Measurements from ENCODE around the gene NIN. TPM values are rescaled to one million over a fixed set of nuclear protein-coding genes. Genes with fewer than 3 reads are reported as not detected.

Gene NIN
- total RNA-seq, 1 donor, result 40.2 TPM

GRCh38 chr14:50871914-50872732 is 41.2 kb upstream of the NIN start, which contains the start of gene ABHD12B:
TSS of gene ABHD12B (plus strand) at chr14:50872053. CDS start at chr14:50872175, 122 bp downstream.
- H4K20me1 ChIP-seq (ENCODE audit: insufficient read depth, low read length), result no peaks in the 10 kb centered on the region
- H3K4me2 ChIP-seq (ENCODE audit: insufficient read depth, low read length), result peak within 1 kb of the TSS; percentile 57
- peak within 1 kb of the TSS; percentile 50 for H3K4me3 ChIP-seq (ENCODE audit: insufficient read depth, low read length)
- no peaks in the 10 kb centered on the region for H3K79me2 ChIP-seq (ENCODE audit: insufficient read depth, low read length)
- H2AFZ ChIP-seq (ENCODE audit: low read length), result peak within 1 kb of the TSS; percentile 12
- no peak for TF ChIP-seq CTCF (IDR thresholded peaks at IDR 0.05; ENCODE audit: extremely low read depth, low read depth, low read length)
- peaks cover 60% of the 10 kb centered on the region for H3K27me3 ChIP-seq (ENCODE audit: insufficient read depth, low read length)
- H3K36me3 ChIP-seq (ENCODE audit: insufficient read depth, low read length), result no peaks in the 10 kb centered on the region
- no peaks in the 10 kb centered on the region for H3K9me3 ChIP-seq (ENCODE audit: low read depth, low read length)
- no peak within 1 kb of the TSS for H3K27ac ChIP-seq (ENCODE audit: low read depth, low read length)
- DNase-seq (ENCODE audit: insufficient read length, low spot score, missing footprints), result peak; percentile 86
- H3K4me1 ChIP-seq (ENCODE audit: insufficient read depth, low read length), result peaks cover 5% of the 10 kb centered on the region

DNA sequence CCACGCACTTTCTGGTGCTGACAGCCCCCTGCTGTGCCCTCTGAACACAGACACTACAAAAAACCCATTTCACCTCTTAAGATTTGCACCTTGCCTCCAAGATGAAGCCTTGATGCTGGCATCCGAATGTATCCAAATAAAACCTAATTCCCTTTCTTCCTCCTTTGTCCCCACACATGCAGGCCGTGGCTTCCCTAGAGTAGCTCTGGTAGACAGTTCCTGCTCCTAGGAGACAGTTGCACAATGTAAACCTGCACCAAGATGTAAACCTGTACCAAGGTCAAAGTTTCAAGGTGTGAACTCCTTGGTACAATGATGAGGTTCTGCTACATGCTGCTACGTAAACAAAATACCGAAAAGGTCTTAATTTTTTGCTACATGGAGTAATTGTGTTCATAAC is 40.3 kb upstream of the NIN start:
- no peaks in the 10 kb centered on the region for H3K79me2 ChIP-seq (ENCODE audit: insufficient read depth, low read length)
- TF ChIP-seq CTCF (IDR thresholded peaks at IDR 0.05; ENCODE audit: extremely low read depth, low read depth, low read length), result no peak
- H3K4me1 ChIP-seq (ENCODE audit: insufficient read depth, low read length), result peaks cover 5% of the 10 kb centered on the region
- H3K9me3 ChIP-seq (ENCODE audit: low read depth, low read length), result no peaks in the 10 kb centered on the region
- DNase-seq (ENCODE audit: insufficient read length, low spot score, missing footprints), result no peak
- H2AFZ ChIP-seq (ENCODE audit: low read length), result no peak overlapping the region
- H3K27ac ChIP-seq (ENCODE audit: low read depth, low read length), result no peak overlapping the region
- no peak overlapping the region for H3K4me3 ChIP-seq (ENCODE audit: insufficient read depth, low read length)
- no peak overlapping the region for H3K4me2 ChIP-seq (ENCODE audit: insufficient read depth, low read length)
- H4K20me1 ChIP-seq (ENCODE audit: insufficient read depth, low read length), result no peaks in the 10 kb centered on the region
- H3K36me3 ChIP-seq (ENCODE audit: insufficient read depth, low read length), result no peaks in the 10 kb centered on the region
- peaks cover 59% of the 10 kb centered on the region for H3K27me3 ChIP-seq (ENCODE audit: insufficient read depth, low read length)

DNA sequence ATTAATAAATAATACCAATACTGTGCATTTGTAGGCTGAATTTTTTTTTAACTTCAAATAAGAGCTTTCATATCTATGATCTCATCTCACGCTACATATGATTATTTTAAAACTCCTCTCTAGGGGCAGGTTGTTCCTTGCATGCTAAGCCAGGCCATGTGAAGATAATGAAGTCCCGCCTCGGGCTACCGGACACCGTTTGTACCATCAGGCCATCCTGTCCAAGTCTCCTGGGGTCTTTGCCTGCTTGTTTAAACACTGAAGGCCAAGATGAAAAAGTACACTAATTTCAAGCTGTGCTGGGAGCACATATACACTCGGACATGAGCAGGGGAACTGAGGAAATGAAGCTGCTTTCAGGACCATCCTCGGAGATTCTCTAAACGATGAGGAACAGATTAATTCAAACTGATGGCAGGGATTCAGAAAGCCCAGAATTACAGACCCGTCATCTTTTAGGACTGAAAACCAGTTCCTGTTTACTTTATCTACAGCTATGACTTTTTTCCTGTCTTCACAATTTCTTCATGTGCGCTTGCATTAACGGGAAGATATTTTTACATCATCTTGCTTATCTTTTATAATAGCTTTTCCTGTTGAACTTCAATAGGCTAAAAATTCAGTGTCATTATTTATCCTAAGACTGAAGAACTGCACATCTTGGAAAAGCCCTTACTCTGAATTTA is 34.6 kb upstream of the NIN start:
- TF ChIP-seq CTCF (IDR thresholded peaks at IDR 0.05; ENCODE audit: extremely low read depth, low read depth, low read length), result no peak
- Histone ChIP-seq H3K4me2 (ENCODE audit: insufficient read depth, low read length) (no peak overlapping the region), H3K4me3 (ENCODE audit: insufficient read depth, low read length) (no peak overlapping the region), H3K36me3 (ENCODE audit: insufficient read depth, low read length) (no peaks in the 10 kb centered on the region), H3K4me1 (ENCODE audit: insufficient read depth, low read length) (no peaks in the 10 kb centered on the region), H2AFZ (ENCODE audit: low read length) (no peak overlapping the region), H3K9me3 (ENCODE audit: low read depth, low read length) (no peaks in the 10 kb centered on the region), H3K79me2 (ENCODE audit: insufficient read depth, low read length) (no peaks in the 10 kb centered on the region), H3K27ac (ENCODE audit: low read depth, low read length) (no peak overlapping the region), H3K27me3 (ENCODE audit: insufficient read depth, low read length) (peaks cover 27% of the 10 kb centered on the region), H4K20me1 (ENCODE audit: insufficient read depth, low read length) (no peaks in the 10 kb centered on the region)
- no peak for DNase-seq (ENCODE audit: insufficient read length, low spot score, missing footprints)

- no peak for TF ChIP-seq CTCF (IDR thresholded peaks at IDR 0.05; ENCODE audit: extremely low read depth, low read depth, low read length)
- H3K27ac ChIP-seq (ENCODE audit: low read depth, low read length), result no peak overlapping the region
- DNase-seq (ENCODE audit: insufficient read length, low spot score, missing footprints), result peak; percentile 41
- peaks cover 21% of the 10 kb centered on the region for H3K27me3 ChIP-seq (ENCODE audit: insufficient read depth, low read length)
- H3K4me2 ChIP-seq (ENCODE audit: insufficient read depth, low read length), result no peak overlapping the region
- no peak overlapping the region for H3K4me3 ChIP-seq (ENCODE audit: insufficient read depth, low read length)
- H3K4me1 ChIP-seq (ENCODE audit: insufficient read depth, low read length), result no peaks in the 10 kb centered on the region
- no peaks in the 10 kb centered on the region for H3K36me3 ChIP-seq (ENCODE audit: insufficient read depth, low read length)
- H3K79me2 ChIP-seq (ENCODE audit: insufficient read depth, low read length), result no peaks in the 10 kb centered on the region
- no peaks in the 10 kb centered on the region for H3K9me3 ChIP-seq (ENCODE audit: low read depth, low read length)
- no peak overlapping the region for H2AFZ ChIP-seq (ENCODE audit: low read length)
- no peaks in the 10 kb centered on the region for H4K20me1 ChIP-seq (ENCODE audit: insufficient read depth, low read length)
Observed at GRCh38 chr14:50864946-50865345, 34.0 kb upstream of the NIN start.
